HEK293 (cell line): ENCODE measurements around the gene PDE4B.
A peak's percentile ranks its signal among the peaks of the same experiment; 100 is the strongest.

ENCODE experiments used
- CTCF ChIA-PET: fragments of 350-600 bp; formaldehyde crosslinking; extraction: SDS; loops from one replicate; lab custom pipeline; 2021; ENCODE audit warnings: antibody characterized with exemption; lab: Yijun Ruan, JAX
- POLR2A ChIA-PET: fragments of 300-600 bp; formaldehyde crosslinking; extraction: SDS; loops from one replicate; lab custom pipeline; 2020; ENCODE audit warnings: antibody characterized with exemption, inconsistent platforms; lab: Yijun Ruan, JAX
- H3K27ac ChIP-seq: fragments of 200-500 bp; sonication (Bioruptor generic); 2 replicates; pipeline ENCODE4 v1.5.1; 2014; ENCODE audit warnings: low read depth, low read length, control low read depth, inconsistent platforms; ENCODE audit errors: extremely low read depth
- H3K36me3 ChIP-seq, 2 experiments: fragments of 200-500 bp in 1 of 2; sonication (Bioruptor generic) in 1 of 2; 1 replicate in 1 of 2; 2 replicates in 1 of 2; pipeline ENCODE4 v1.5.1; 2014 to 2017; ENCODE audit warnings: inconsistent platforms in 2 of 2, low read length in 2 of 2; ENCODE audit not compliant: control insufficient read depth in 2 of 2, insufficient read depth in 1 of 2
- H3K4me1 ChIP-seq: fragments of 200-500 bp; sonication (Bioruptor generic); 2 replicates; pipeline ENCODE4 v1.5.1; 2014; ENCODE audit warnings: mild to moderate bottlenecking, low read length, inconsistent platforms; ENCODE audit not compliant: control insufficient read depth, insufficient read depth
- H3K4me3 ChIP-seq: 2 replicates; pipeline ENCODE4 v1.5.1; 2011; ENCODE audit warnings: low read depth, mild to moderate bottlenecking, control low read depth, low read length, moderate library complexity
- H3K9me3 ChIP-seq: fragments of 200-500 bp; sonication (Bioruptor generic); 2 replicates; pipeline ENCODE4 v1.5.1; 2014; ENCODE audit warnings: low read depth, low read length, inconsistent platforms; ENCODE audit not compliant: control insufficient read depth, insufficient read depth
- FEZF1 ChIP-seq: fragments of 450-650 bp; formaldehyde crosslinking; IDR thresholded peaks from 2 replicates; pipeline ENCODE4 v1.5.1; 2016; ENCODE audit warnings: missing biosample characterization, missing genetic modification characterization
- HOXC10 ChIP-seq: sonication (generic); formaldehyde crosslinking; IDR thresholded peaks from 2 replicates; pipeline ENCODE4 v1.8.1; 2023; ENCODE audit warnings: mild to moderate bottlenecking, missing genetic modification reagents
- MYNN ChIP-seq: fragments of 450-650 bp; formaldehyde crosslinking; IDR thresholded peaks from 2 replicates; pipeline ENCODE4 v1.5.1; 2016; ENCODE audit warnings: missing biosample characterization, missing genetic modification characterization, borderline replicate concordance
- WT1 ChIP-seq: fragments of 450-650 bp; formaldehyde crosslinking; IDR thresholded peaks from 2 replicates; pipeline ENCODE4 v1.5.1; 2016; ENCODE audit warnings: missing biosample characterization, missing genetic modification characterization
- YY2 ChIP-seq: fragments of 450-650 bp; formaldehyde crosslinking; IDR thresholded peaks from 2 replicates; pipeline ENCODE4 v1.5.1; 2016; ENCODE audit warnings: missing biosample characterization, missing genetic modification characterization
- ZNF114 ChIP-seq: fragments of 450-650 bp; formaldehyde crosslinking; IDR thresholded peaks from 2 replicates; pipeline ENCODE4 v1.5.0; 2017; ENCODE audit warnings: missing biosample characterization, missing genetic modification characterization
- ZNF133 ChIP-seq: fragments of 450-650 bp; formaldehyde crosslinking; IDR thresholded peaks from 2 replicates; pipeline ENCODE4 v1.5.1; 2016; ENCODE audit warnings: missing biosample characterization, missing genetic modification characterization
- ZNF335 ChIP-seq: fragments of 450-650 bp; formaldehyde crosslinking; conservative IDR thresholded peaks from 2 replicates; pipeline ENCODE4 v1.5.1; 2016; ENCODE audit warnings: missing biosample characterization, missing genetic modification characterization
- ZNF426 ChIP-seq: fragments of 450-650 bp; formaldehyde crosslinking; IDR thresholded peaks from 2 replicates; pipeline ENCODE4 v1.5.1; 2017; ENCODE audit warnings: missing biosample characterization, missing genetic modification characterization, mild to moderate bottlenecking, inconsistent platforms, moderate library complexity
- ZNF571 ChIP-seq: fragments of 450-650 bp; formaldehyde crosslinking; IDR thresholded peaks from 2 replicates; pipeline ENCODE4 v1.5.0; 2017; ENCODE audit warnings: missing biosample characterization, missing genetic modification characterization
- ZNF585B ChIP-seq: fragments of 450-650 bp; formaldehyde crosslinking; IDR thresholded peaks from 2 replicates; pipeline ENCODE4 v1.5.1; 2016; ENCODE audit warnings: missing biosample characterization, missing genetic modification characterization
- ZNF658 ChIP-seq: fragments of 450-650 bp; formaldehyde crosslinking; IDR thresholded peaks from 2 replicates; pipeline ENCODE4; 2016; ENCODE audit warnings: missing biosample characterization, missing genetic modification characterization
- TF ChIP-seq, protein P1 (sequence below): fragments of 450-650 bp; formaldehyde crosslinking; IDR thresholded peaks from 2 replicates; pipeline ENCODE4 v1.5.1; 2017; ENCODE audit warnings: missing biosample characterization, mild to moderate bottlenecking, missing genetic modification characterization, moderate library complexity
- TF ChIP-seq, protein P2 (sequence below): fragments of 450-650 bp; formaldehyde crosslinking; IDR thresholded peaks from 2 replicates; pipeline ENCODE4 v1.5.1; 2017; ENCODE audit warnings: missing biosample characterization, missing genetic modification characterization
- TF ChIP-seq, protein P3 (sequence below): fragments of 450-650 bp; formaldehyde crosslinking; IDR thresholded peaks from 2 replicates; pipeline ENCODE4 v1.5.1; 2016; ENCODE audit warnings: missing biosample characterization, missing genetic modification characterization
- TF ChIP-seq, protein P4 (sequence below): fragments of 450-650 bp; formaldehyde crosslinking; IDR thresholded peaks from 2 replicates; pipeline ENCODE4 v1.5.1; 2016; ENCODE audit warnings: missing biosample characterization, missing genetic modification characterization

The PDE4B gene

DNA sequence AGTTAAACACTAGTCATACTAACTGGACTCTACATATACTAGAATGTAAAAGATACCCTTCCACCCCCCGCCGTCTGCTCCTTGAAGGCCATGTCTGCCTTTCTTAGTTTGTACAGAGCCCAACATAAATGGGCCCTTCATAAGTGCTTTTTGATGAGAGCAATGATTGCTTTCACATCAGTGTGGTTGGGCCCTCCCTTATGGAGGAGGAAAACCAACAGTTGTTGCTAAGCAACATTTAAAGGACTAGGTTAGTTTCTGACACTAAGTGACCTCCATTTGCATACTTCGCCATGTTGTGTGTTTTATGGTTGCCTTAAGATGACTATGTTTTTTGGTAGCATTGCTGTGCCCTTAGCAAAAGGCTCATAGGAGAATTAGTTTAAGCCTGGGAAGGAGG, 559.2 kb downstream of the PDE4B start:
- TF ChIP-seq WT1 (tag by site-specific recombination) (peak; percentile 78), HOXC10 (no peak)
- TF ChIP-seq, protein P1, sequence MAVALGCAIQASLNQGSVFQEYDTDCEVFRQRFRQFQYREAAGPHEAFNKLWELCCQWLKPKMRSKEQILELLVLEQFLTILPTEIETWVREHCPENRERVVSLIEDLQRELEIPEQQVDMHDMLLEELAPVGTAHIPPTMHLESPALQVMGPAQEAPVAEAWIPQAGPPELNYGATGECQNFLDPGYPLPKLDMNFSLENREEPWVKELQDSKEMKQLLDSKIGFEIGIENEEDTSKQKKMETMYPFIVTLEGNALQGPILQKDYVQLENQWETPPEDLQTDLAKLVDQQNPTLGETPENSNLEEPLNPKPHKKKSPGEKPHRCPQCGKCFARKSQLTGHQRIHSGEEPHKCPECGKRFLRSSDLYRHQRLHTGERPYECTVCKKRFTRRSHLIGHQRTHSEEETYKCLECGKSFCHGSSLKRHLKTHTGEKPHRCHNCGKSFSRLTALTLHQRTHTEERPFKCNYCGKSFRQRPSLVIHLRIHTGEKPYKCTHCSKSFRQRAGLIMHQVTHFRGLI, result peak; percentile 97
- TF ChIP-seq, all 188 proteins: peak for 2
- H3K4me1 ChIP-seq, result peaks cover 3% of the 10 kb centered on the region
- no peak overlapping the region for H3K4me3 ChIP-seq
- no peak overlapping the region for H3K27ac ChIP-seq
- POLR2A ChIA-PET, result no interaction called here
- CTCF ChIA-PET, result interaction anchor here (0.6 to 1.6 kb wide), 3 partner anchors 25 to 122 kb away, joined by 3 to 4 read pairs (median 3); no protein-coding TSS in a partner anchor
- H3K36me3 ChIP-seq, result no peaks in the 10 kb centered on the region
- H3K9me3 ChIP-seq, result no peaks in the 10 kb centered on the region

DNA sequence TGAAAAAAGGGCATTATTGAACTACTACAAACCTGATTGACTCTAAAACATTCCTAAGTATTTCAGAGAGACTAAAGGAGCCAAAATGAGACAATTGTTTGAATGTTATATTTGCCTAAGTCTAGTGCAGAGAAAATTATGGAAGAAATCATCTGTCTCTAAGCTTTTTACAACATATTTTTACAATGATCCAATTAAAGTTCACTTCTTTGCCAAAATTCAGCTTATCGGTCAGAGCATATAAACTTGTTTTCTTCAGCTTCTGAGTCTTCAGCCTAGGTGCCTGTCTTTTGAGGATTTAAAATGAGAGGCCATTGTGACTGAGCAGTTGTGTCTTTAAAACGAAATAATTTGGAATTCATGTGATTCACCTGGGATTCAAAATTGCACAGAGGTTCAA, 560.1 kb downstream of the PDE4B start:
- H3K27ac ChIP-seq, result no peak overlapping the region
- no peaks in the 10 kb centered on the region for H3K36me3 ChIP-seq
- ChIA-PET POLR2A (no interaction called here), CTCF (interaction anchor here (0.6 kb wide), 1 partner anchor 94 kb away, joined by 3 read pairs; no protein-coding TSS in a partner anchor)
- H3K4me3 ChIP-seq, result no peak overlapping the region
- no peaks in the 10 kb centered on the region for H3K9me3 ChIP-seq
- TF ChIP-seq ZNF658 (tag by site-specific recombination) (no peak), ZNF133 (tag by site-specific recombination) (no peak), ZNF114 (tag by site-specific recombination) (no peak), ZNF571 (tag by site-specific recombination) (no peak)
- TF ChIP-seq, protein P2, sequence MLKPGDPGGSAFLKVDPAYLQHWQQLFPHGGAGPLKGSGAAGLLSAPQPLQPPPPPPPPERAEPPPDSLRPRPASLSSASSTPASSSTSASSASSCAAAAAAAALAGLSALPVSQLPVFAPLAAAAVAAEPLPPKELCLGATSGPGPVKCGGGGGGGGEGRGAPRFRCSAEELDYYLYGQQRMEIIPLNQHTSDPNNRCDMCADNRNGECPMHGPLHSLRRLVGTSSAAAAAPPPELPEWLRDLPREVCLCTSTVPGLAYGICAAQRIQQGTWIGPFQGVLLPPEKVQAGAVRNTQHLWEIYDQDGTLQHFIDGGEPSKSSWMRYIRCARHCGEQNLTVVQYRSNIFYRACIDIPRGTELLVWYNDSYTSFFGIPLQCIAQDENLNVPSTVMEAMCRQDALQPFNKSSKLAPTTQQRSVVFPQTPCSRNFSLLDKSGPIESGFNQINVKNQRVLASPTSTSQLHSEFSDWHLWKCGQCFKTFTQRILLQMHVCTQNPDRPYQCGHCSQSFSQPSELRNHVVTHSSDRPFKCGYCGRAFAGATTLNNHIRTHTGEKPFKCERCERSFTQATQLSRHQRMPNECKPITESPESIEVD (tag by site-specific recombination), result no peak
- H3K4me1 ChIP-seq, result peaks cover 6% of the 10 kb centered on the region

DNA sequence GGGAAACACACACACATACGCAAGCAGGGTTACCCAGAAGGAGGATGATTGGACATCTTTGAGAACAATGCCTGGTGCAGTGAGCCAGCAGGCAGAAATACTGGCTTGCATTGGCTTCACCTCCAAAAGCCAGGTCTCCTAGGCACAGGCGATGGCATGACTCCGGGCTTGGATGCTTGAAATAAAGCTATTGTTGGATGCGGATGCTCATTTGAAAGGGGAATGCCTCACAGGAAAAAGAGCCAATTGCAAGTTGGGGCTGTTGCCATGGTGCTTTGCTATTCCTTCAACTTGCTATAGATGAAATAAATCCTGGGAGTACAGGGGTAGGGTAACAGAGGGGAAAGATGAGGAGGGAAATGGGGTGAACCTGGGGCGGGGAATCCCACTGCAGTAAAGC, 560.6 kb downstream of the PDE4B start:
- Histone ChIP-seq H3K4me1 (peaks cover 6% of the 10 kb centered on the region), H3K27ac (no peak overlapping the region), H3K36me3 (no peaks in the 10 kb centered on the region), H3K9me3 (no peaks in the 10 kb centered on the region), H3K4me3 (no peak overlapping the region)
- POLR2A ChIA-PET, result no interaction called here
- TF ChIP-seq FEZF1 (tag by site-specific recombination) (peak; percentile 55), ZNF114 (tag by site-specific recombination) (no peak), ZNF426 (tag by site-specific recombination) (no peak)
- CTCF ChIA-PET, result interaction anchor here (0.6 kb wide), 1 partner anchor 93 kb away, joined by 3 read pairs; no protein-coding TSS in a partner anchor

DNA sequence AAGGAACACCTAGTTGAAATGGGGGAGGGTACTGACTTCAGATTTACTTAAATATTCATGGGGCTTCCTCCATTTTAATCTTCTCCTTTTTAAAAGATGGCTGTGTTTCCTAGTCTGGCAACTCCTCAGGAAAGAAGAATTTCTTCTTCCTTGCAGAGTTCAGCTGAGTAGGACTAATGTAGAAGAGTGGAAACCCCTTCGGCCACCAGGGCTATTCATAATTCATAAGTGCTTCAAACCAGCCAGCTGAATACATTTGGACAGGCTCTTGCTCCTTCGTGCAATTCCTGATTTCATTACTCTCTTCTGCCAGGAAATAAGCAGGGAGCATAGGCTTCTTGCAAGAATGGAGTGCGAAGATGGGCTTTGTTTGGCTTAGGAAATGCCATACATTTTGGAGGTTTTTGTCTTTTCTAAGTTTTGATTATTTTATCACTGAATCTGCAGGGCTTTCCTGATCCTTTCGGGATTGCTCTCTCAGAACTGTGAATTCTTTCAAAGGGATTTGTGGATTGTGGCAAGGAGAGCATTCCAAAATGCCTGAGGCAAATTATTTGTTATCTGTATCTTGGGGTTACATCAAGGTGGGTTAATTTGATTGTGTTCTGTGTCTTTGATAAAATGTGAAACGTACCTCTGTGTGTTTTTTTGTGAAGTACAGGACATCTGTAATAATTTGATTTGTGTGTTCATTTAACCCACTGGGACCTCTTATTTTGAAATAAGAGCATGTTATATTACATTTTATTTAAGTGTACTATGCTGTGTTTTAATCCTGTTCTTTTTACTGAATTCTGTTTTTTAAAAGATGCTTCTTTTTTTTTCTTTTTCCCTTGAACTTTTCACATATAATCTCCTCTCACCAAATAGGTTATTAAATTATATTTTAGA, 561.9 kb downstream of the PDE4B start:
- peaks cover 13% of the 10 kb centered on the region for H3K4me1 ChIP-seq
- POLR2A ChIA-PET, result no interaction called here
- peak; percentile 59 for TF ChIP-seq ZNF335 (tag by site-specific recombination)
- TF ChIP-seq MYNN, result 0 out of 2 replicates have a peak, but pooled peaks have one; percentile 58
- TF ChIP-seq, protein P3, sequence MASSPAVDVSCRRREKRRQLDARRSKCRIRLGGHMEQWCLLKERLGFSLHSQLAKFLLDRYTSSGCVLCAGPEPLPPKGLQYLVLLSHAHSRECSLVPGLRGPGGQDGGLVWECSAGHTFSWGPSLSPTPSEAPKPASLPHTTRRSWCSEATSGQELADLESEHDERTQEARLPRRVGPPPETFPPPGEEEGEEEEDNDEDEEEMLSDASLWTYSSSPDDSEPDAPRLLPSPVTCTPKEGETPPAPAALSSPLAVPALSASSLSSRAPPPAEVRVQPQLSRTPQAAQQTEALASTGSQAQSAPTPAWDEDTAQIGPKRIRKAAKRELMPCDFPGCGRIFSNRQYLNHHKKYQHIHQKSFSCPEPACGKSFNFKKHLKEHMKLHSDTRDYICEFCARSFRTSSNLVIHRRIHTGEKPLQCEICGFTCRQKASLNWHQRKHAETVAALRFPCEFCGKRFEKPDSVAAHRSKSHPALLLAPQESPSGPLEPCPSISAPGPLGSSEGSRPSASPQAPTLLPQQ (tag by site-specific recombination), result no peak
- TF ChIP-seq, protein P4, sequence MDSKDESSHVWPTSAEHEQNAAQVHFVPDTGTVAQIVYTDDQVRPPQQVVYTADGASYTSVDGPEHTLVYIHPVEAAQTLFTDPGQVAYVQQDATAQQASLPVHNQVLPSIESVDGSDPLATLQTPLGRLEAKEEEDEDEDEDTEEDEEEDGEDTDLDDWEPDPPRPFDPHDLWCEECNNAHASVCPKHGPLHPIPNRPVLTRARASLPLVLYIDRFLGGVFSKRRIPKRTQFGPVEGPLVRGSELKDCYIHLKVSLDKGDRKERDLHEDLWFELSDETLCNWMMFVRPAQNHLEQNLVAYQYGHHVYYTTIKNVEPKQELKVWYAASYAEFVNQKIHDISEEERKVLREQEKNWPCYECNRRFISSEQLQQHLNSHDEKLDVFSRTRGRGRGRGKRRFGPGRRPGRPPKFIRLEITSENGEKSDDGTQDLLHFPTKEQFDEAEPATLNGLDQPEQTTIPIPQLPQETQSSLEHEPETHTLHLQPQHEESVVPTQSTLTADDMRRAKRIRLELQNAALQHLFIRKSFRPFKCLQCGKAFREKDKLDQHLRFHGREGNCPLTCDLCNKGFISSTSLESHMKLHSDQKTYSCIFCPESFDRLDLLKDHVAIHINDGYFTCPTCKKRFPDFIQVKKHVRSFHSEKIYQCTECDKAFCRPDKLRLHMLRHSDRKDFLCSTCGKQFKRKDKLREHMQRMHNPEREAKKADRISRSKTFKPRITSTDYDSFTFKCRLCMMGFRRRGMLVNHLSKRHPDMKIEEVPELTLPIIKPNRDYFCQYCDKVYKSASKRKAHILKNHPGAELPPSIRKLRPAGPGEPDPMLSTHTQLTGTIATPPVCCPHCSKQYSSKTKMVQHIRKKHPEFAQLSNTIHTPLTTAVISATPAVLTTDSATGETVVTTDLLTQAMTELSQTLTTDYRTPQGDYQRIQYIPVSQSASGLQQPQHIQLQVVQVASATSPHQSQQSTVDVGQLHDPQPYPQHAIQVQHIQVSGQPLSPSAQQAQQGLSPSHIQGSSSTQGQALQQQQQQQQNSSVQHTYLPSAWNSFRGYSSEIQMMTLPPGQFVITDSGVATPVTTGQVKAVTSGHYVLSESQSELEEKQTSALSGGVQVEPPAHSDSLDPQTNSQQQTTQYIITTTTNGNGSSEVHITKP (tag by site-specific recombination), result peak; percentile 82
- no peak for TF ChIP-seq YY2 (tag by site-specific recombination)
- peak; percentile 44; the same call in 1 of the 2 replicates for TF ChIP-seq ZNF585B (tag by site-specific recombination)

More for the DNA sequence above, 561.9 kb downstream of the PDE4B start:
- Histone ChIP-seq H3K36me3 (no peaks in the 10 kb centered on the region), H3K4me3 (peak overlapping the region; percentile 9; the same call in 1 of the 2 replicates), H3K9me3 (no peaks in the 10 kb centered on the region), H3K27ac (no peak overlapping the region)
- CTCF ChIA-PET, result no interaction called here
